Endodermal cell (in vitro differentiated cells): ENCODE measurements around the gene FGL2. TPM values are rescaled to one million over a fixed set of nuclear protein-coding genes. Genes with fewer than 3 reads are reported as not detected.
"Not testable (repeated sequence)": the region's sequence is repeated elsewhere in the genome, so short reads cannot be mapped to it uniquely, and the experiment has no call there.

Experiments used
- DNase-seq: peaks from one replicate; pipeline ENCODE4 v3.0.0-alpha.2; 2017
- H3K27ac ChIP-seq: 2 replicates; pipeline ENCODE4 v1.5.1; 2013; ENCODE audit warnings: mild to moderate bottlenecking, low read depth, low read length, moderate library complexity
- H3K27me3 ChIP-seq: 2 replicates; pipeline ENCODE4 v1.6.1; 2013; ENCODE audit warnings: mild to moderate bottlenecking, low read length, moderate library complexity; ENCODE audit not compliant: insufficient read depth, control insufficient read depth, poor library complexity, severe bottlenecking
- H3K36me3 ChIP-seq: 2 replicates; pipeline ENCODE4 v1.7.0; 2013; ENCODE audit warnings: mild to moderate bottlenecking, low read length, moderate library complexity; ENCODE audit not compliant: control insufficient read depth, insufficient read depth
- H3K4me1 ChIP-seq: one replicate; pipeline ENCODE4 v1.7.0; 2013; ENCODE audit warnings: low read length; ENCODE audit not compliant: control insufficient read depth, insufficient read depth
- H3K4me3 ChIP-seq: 2 replicates; pipeline ENCODE4 v1.5.1; 2013; ENCODE audit warnings: mild to moderate bottlenecking, low read length, moderate library complexity
- H3K9ac ChIP-seq: 2 replicates; pipeline ENCODE4 v1.6.1; 2013; ENCODE audit warnings: mild to moderate bottlenecking, low read length, moderate library complexity; ENCODE audit not compliant: poor library complexity, severe bottlenecking; ENCODE audit errors: extremely low read depth
- H3K9me3 ChIP-seq: 2 replicates; pipeline ENCODE4 v1.6.1; 2013; ENCODE audit warnings: mild to moderate bottlenecking, low read length, moderate library complexity; ENCODE audit not compliant: control insufficient read depth
- H3K27ac Mint-ChIP-seq: 2 replicates; pipeline ENCODE4 v1.8.0; 2020; ENCODE audit warnings: mixed read lengths
- H3K27me3 Mint-ChIP-seq: 2 replicates; pipeline ENCODE4 v1.8.0; 2021; ENCODE audit warnings: mild to moderate bottlenecking, mixed read lengths; ENCODE audit not compliant: insufficient read depth
- H3K36me3 Mint-ChIP-seq: 2 replicates; pipeline ENCODE4 v1.8.0; 2020; ENCODE audit warnings: low read depth, mixed read lengths
- H3K4me1 Mint-ChIP-seq: 2 replicates; pipeline ENCODE4 v1.8.0; 2020; ENCODE audit warnings: mixed read lengths
- H3K4me3 Mint-ChIP-seq: 2 replicates; pipeline ENCODE4 v1.8.0; 2020; ENCODE audit warnings: mild to moderate bottlenecking, moderate library complexity, mixed read lengths
- H3K9me3 Mint-ChIP-seq: 2 replicates; pipeline ENCODE4 v1.8.0; 2020; ENCODE audit warnings: mild to moderate bottlenecking, mixed read lengths
- CTCF ChIP-seq: fragments of 200-600 bp; sonication (generic); conservative IDR thresholded peaks from 2 replicates; pipeline ENCODE4 v1.5.0; 2021; ENCODE audit warnings: antibody characterized with exemption, mild to moderate bottlenecking
- WGBS, 2 experiments: methylation state at CpG; one replicate each; pipeline versions ENCODE4 v1.1.5 to v1.1.7; 2013; ENCODE audit warnings: missing lambda C conversion rate in 2 of 2, mixed read lengths in 1 of 2; ENCODE audit not compliant: insufficient coverage in 1 of 2, insufficient read length in 1 of 2; 5-methylcytosine and 5-hydroxymethylcytosine counted together
- total RNA-seq, 2 donors: library from RNA; stranded (reverse); fragmentation: NEBNext Ultra II Directional in 1 of 2; extraction: Animal tissue kit (Norgen Biotek cat#: 25700) in 1 of 2; gene quantifications; 2 replicates in 1 of 2; 3 replicates in 1 of 2; pipeline ENCODE4 v1.2.1, GENCODE V29; 2021

Gene FGL2
- total RNA-seq, 2 donors from 2014 or later = not detected

DNA sequence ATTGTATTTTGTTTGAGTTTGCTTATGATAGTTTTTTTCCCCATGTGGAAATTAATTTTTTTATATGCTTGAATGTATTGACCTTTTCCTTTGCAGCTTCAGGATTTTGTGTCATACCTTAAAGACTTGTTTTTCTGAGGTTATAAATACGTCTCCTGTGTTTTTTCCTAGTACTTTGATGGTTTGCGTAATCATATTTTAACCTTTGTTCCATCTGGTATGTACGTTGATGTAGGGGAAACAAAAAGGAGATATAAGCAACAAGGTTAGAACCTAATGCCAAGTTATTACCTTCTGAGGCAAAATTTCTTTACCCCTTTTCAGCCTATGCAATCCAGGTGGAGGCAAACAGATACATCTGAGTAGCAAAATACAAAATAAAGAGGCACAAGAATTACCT, 17.9 kb downstream of the FGL2 start:
- DNase-seq = no peak
- WGBS, 2 experiments = 96 to 97% methylated on average over 3 of the region's 3 CpGs

GRCh38 chr7:77181015-77181595, 18.5 kb downstream of the FGL2 start:
- H3K27me3 ChIP-seq = no peaks in the 10 kb centered on the region
- H3K4me3 Mint-ChIP-seq = no peak overlapping the region
- no peak overlapping the region for H3K4me3 ChIP-seq
- H3K27me3 Mint-ChIP-seq = no peaks in the 10 kb centered on the region
- no peak overlapping the region for H3K9ac ChIP-seq
- H3K27ac ChIP-seq = no peak overlapping the region
- H3K9me3 ChIP-seq = no peaks in the 10 kb centered on the region
- H3K36me3 ChIP-seq = no peaks in the 10 kb centered on the region
- no peaks in the 10 kb centered on the region for H3K9me3 Mint-ChIP-seq
- no peak overlapping the region for H3K27ac Mint-ChIP-seq
- no peaks in the 10 kb centered on the region for H3K4me1 ChIP-seq
- DNase-seq = no peak
- no peaks in the 10 kb centered on the region for H3K4me1 Mint-ChIP-seq
- no peak for TF ChIP-seq CTCF
- 98 to 100% methylated on average over 4 of the region's 4 CpGs for WGBS, 2 experiments
- no peaks in the 10 kb centered on the region for H3K36me3 Mint-ChIP-seq

More for the DNA sequence above, 17.9 kb downstream of the FGL2 start:
- H3K4me3 Mint-ChIP-seq = no peak overlapping the region
- H3K27me3 Mint-ChIP-seq = no peaks in the 10 kb centered on the region
- Histone ChIP-seq H3K4me1 (no peaks in the 10 kb centered on the region), H3K36me3 (no peaks in the 10 kb centered on the region), H3K27ac (no peak overlapping the region), H3K9me3 (no peaks in the 10 kb centered on the region), H3K4me3 (no peak overlapping the region), H3K27me3 (no peaks in the 10 kb centered on the region), H3K9ac (no peak overlapping the region)
- no peaks in the 10 kb centered on the region for H3K4me1 Mint-ChIP-seq
- no peak overlapping the region for H3K27ac Mint-ChIP-seq
- no peak for TF ChIP-seq CTCF
- H3K9me3 Mint-ChIP-seq = no peaks in the 10 kb centered on the region
- H3K36me3 Mint-ChIP-seq = no peaks in the 10 kb centered on the region

- not testable (repeated sequence) for H3K9me3 Mint-ChIP-seq, H3K36me3 Mint-ChIP-seq, DNase-seq, H3K4me1 ChIP-seq, H3K4me1 Mint-ChIP-seq, H3K27ac Mint-ChIP-seq, H3K4me3 Mint-ChIP-seq, H3K27me3 Mint-ChIP-seq, H3K36me3 ChIP-seq, H3K27me3 ChIP-seq, H3K9me3 ChIP-seq, H3K9ac ChIP-seq, H3K4me3 ChIP-seq, H3K27ac ChIP-seq
Observed at GRCh38 chr7:77178024-77178423, 21.6 kb downstream of the FGL2 start.

GRCh38 chr7:77177321-77177904, 22.2 kb downstream of the FGL2 start:
- H3K4me1 ChIP-seq, H3K9ac ChIP-seq, H3K4me3 ChIP-seq, H3K4me3 Mint-ChIP-seq, H3K27me3 ChIP-seq, H3K36me3 Mint-ChIP-seq, H3K4me1 Mint-ChIP-seq, H3K27me3 Mint-ChIP-seq, H3K27ac ChIP-seq, DNase-seq, H3K36me3 ChIP-seq, H3K9me3 Mint-ChIP-seq, H3K9me3 ChIP-seq, H3K27ac Mint-ChIP-seq: not testable (repeated sequence)
- 94 to 100% methylated on average over 1 to 5 of the region's 9 CpGs for WGBS, 2 experiments

- DNase-seq, H3K9ac ChIP-seq, H3K27ac ChIP-seq, H3K9me3 ChIP-seq, H3K27me3 ChIP-seq, H3K9me3 Mint-ChIP-seq, H3K36me3 Mint-ChIP-seq, H3K4me3 Mint-ChIP-seq, H3K4me1 Mint-ChIP-seq, H3K4me1 ChIP-seq, H3K4me3 ChIP-seq, H3K27me3 Mint-ChIP-seq, H3K27ac Mint-ChIP-seq, H3K36me3 ChIP-seq: not testable (repeated sequence)
- WGBS, 2 experiments = 100% methylated on average over 1 of the region's 3 CpGs; no CpG with 5 or more reads in 1 of the 2 experiments
Observed at GRCh38 chr7:77175274-77175800, 24.3 kb downstream of the FGL2 start.

DNA sequence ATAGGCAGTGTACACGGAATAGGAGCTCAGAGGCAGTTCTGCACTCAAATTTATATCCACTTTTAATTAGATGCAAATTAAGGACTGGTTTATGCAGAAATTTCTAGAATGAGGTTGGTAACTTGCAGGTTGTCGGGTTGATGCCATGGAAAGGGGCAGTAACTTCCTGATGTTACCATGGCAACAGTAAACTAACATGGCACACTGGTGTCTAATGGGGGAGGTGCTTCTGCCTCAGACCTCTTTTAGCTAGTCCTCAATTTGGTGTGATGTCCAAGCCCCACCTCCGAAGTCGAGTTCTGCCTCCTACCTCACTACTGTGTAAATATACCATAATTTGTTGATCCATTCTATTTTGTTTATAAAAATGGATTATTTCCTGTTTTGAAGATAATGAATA, 25.2 kb downstream of the FGL2 start:
- not testable (repeated sequence) for H3K36me3 Mint-ChIP-seq, H3K4me1 Mint-ChIP-seq, H3K4me3 ChIP-seq, H3K4me3 Mint-ChIP-seq, H3K9me3 Mint-ChIP-seq, H3K27me3 ChIP-seq, DNase-seq, H3K27ac Mint-ChIP-seq, H3K27me3 Mint-ChIP-seq, H3K4me1 ChIP-seq, H3K36me3 ChIP-seq, H3K27ac ChIP-seq, H3K9me3 ChIP-seq, H3K9ac ChIP-seq
- no CpG with 5 or more reads among the region's 4 CpGs for WGBS, 2 experiments
